H1 (cell line): ENCODE data around the gene NADSYN1.

ENCODE experiments used
- CTCF ChIP-seq, 3 experiments: IDR thresholded peaks; 1 replicate in 2 of 3; 2 replicates in 1 of 3; pipeline versions ENCODE4 v1.5.1 to v1.6.1; 2011; ENCODE audit warnings: low read length in 3 of 3, mild to moderate bottlenecking in 3 of 3, inconsistent platforms in 2 of 3, low read depth in 1 of 3, moderate library complexity in 1 of 3; ENCODE audit not compliant: insufficient read depth in 1 of 3; ENCODE audit errors: control extremely low read depth in 1 of 3
- GABPA ChIP-seq: IDR thresholded peaks from 2 replicates; pipeline ENCODE4 v1.6.1; 2011; ENCODE audit warnings: mild to moderate bottlenecking, low read length, moderate library complexity, borderline replicate concordance; ENCODE audit not compliant: insufficient read depth

- TF ChIP-seq CTCF (IDR thresholded peaks at IDR 0.05; ENCODE audit: control extremely low read depth in 1 of 3, insufficient read depth in 1 of 3, low read depth in 1 of 3, low read length in 3 of 3): no peak
- no peak for TF ChIP-seq GABPA
Observed at GRCh38 chr11:71459076-71459766, 6.2 kb downstream of the NADSYN1 start.
